Measurements from ENCODE around the gene TOB1.

TOB1 gene

DNA sequence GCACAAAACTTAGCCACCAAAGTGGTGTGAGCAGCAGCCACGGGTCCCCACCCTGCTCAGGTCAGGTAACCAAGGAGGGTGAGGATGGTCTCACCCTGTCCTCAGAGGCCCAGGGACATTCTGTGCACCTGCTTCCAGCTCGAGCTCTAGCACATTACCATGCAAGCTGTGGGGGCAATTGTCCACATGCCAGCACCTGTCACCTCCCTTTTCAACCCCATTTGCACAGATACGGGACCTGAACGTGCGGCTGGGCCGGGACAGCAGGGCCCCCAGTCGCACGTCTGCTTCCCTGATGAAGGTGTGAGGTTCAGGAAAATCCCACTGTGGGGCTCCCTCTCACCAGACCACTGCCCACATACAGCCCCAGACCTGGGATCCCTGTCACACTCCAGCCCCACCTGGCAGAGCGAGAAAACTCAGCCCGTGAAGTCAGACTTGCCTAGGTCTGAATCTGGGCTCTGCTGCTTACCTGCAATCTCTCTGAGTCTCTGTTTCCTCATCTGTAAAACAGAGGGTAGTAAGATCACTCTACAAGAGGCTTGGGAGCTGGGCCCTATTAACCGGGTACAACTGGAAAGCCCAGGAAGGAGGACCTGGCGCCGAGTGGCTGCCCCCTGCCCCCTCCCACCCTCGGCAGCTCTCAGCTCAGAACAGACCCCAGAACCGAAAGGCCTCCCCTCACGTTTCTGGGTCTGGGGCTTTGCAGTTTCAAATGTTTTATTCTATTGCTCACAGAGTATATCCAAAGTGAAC, 22.8 kb downstream of the TOB1 start:
- no peak for DNase-seq

GRCh38 chr17:50842506-50843149, 23.5 kb downstream of the TOB1 start:
- no peak for DNase-seq

- no peak for DNase-seq
These were observed 24.2 kb downstream of the TOB1 start for GRCh38 chr17:50841949-50842354.

GRCh38 chr17:50841277-50841948, 24.7 kb downstream of the TOB1 start:
- DNase-seq: no peak

- DNase-seq: no peak
These were observed 25.8 kb downstream of the TOB1 start for GRCh38 chr17:50840311-50840851.

- no peak for DNase-seq
These were observed 26.4 kb downstream of the TOB1 start for GRCh38 chr17:50839591-50840310.

GRCh38 chr17:50837980-50838954, 27.9 kb downstream of the TOB1 start:
- no peak for DNase-seq

- no peak for DNase-seq
These were observed 28.7 kb downstream of the TOB1 start for GRCh38 chr17:50837286-50837979.

- DNase-seq: no peak
These were observed 29.3 kb downstream of the TOB1 start for GRCh38 chr17:50836826-50837225.

DNA sequence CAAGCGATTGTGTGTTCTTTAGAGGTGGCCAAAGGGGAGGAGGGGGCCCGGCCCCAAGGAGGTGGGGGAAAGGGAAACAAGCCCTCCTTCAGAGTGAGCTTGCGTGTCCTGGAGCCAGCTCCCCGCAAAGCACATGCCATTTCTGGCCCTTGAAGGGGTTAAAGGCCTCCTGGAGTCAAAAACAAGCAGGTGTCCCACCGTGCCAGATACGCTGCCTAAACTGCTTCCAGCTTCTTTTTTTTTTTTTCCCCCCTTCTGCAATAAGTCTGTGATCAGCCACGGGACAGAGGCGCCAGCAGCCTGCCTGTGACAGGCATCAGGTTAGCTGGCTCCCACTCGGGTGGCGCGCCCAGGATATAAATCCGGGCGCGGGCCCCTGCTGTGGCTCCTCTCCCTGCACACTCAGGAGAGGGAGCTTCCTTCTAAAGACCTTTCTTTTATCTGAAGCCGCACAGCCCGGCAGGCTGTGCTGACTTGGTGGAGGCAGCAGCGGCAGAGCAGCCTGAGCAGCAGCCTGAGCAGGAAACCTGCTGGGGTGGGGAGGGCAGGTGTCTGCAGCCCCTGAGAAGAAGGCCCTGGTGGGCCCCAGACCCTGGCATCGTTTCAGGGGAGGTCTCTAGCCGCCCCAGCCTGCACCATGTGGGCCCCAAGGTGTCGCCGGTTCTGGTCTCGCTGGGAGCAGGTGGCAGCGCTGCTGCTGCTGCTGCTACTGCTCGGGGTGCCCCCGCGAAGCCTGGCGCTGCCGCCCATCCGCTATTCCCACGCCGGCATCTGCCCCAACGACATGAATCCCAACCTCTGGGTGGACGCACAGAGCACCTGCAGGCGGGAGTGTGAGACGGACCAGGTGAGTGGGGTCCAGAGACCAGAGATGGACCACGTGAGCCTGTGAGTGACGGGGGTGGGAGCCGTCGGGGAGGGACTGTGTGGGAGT, 30.6 kb downstream of the TOB1 start, which contains the start of gene WFIKKN2:
Gene WFIKKN2 (plus strand): TSS at position 286 of the 934 bp plus-strand sequence. CDS start 352 bp downstream, at position 638.
- no peak for DNase-seq

GRCh38 chr17:50834429-50835300, 31.5 kb downstream of the TOB1 start:
- no peak for DNase-seq

- no peak for DNase-seq
These were observed 32.4 kb downstream of the TOB1 start for GRCh38 chr17:50833510-50834428.

DNA sequence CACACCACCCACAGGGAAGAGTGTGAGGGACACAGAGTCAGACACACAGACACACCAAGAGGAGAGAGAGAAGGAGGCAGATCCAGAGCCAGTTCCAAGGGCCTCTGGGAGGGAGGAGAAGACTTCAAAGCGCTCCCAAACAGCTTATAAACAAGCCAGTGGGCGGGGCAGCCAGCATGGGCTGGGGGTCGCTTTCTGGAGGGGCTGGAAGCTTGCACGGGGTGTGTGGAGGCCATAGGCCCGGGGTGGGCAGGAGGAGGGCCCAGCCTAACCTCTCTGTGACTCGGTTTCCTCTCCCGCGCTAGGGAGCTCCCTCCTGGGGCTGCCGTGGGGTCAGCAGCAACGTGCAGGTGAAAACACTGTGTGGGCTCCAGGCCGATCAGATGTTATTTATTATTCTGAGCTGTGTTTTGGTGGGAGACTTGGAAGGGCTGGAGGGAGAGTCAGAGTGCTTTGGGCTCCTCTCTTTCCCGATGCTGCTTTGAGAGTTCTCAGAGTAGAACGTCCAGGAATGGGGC, 33.2 kb downstream of the TOB1 start:
- no peak for DNase-seq

- no peak for DNase-seq
These were observed 33.8 kb downstream of the TOB1 start for GRCh38 chr17:50832267-50832863.

DNA sequence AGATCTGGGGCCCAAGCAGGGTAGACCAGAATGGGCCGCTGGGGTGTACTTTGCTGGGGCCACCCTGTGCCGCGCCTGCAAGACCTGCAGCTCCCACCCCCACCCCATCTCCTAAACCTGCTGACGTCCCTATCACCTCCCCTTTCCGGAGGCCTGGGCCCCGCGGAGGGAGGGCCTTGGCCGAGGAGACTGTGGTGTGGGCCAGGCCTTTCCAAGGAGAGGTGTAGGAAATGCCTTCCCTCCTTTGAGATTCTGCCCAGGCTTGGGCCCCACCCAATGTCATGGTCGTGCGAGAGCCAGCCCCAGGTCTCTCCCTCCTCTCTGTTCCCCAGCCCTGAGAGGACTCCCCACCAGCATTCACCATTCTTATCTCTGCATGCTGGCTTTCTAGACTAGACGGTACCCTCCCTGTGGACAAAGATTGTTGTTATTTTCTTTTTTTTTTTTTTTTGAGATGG, 34.7 kb downstream of the TOB1 start:
- DNase-seq: no peak

DNA sequence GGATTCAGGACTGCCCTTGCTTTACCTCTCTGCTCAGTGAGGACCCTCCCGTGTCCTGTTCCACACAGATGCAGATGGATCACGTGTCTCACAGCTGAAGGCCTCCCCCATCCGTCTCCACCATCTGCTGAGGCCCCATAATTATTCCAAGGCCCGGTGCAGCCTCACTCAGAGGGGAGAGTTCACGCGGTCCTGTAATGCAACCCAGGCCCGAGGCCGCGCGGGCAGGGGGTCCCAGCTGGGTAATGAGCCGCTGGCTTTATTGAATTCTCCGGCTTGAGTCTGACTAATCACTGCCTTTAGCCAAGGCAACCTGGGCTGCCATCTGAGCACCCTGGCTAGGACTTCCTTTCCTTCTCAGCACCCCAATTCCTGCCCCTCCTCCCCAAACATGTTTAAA, 35.2 kb downstream of the TOB1 start:
- no peak for DNase-seq

DNA sequence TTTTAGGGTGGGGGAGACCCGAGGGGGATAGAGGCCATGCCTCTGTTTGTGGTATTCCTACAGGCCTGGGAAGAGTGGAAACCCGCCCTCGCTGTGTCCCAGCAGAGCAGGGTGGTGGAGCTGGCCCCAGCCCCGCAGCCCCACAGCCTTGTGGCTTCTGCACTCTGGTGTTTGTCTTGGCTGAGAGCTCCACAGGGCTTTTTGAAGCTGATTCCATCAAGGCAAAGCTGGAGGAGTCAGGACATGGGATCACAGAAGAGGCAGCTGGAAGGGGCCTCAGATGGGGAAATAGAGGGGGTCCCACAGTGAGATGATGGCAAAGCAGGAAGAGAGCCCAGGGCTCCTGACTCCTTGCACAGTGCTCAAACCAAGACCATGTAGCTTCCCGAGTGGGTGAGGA, 35.8 kb downstream of the TOB1 start:
- no peak for DNase-seq

Data from SIG-M5 (cell line).